Duodenal mucosa (tissue), 2 donors: ENCODE data around the gene RBM47.
"Not testable (repeated sequence)": the region's sequence is repeated elsewhere in the genome, so short reads cannot be mapped to it uniquely, and the experiment has no call there.

Experiments
- H3K27ac ChIP-seq: one replicate; pipeline ENCODE4 v1.7.0; 2013; ENCODE audit warnings: low read depth, low read length
- H3K27me3 ChIP-seq, 2 donors: one replicate each; pipeline ENCODE4 v1.7.0; 2013; ENCODE audit warnings: low read length in 2 of 2, control low read depth in 1 of 2; ENCODE audit not compliant: insufficient read depth in 2 of 2, control insufficient read depth in 1 of 2
- H3K36me3 ChIP-seq, 2 donors: one replicate each; pipeline ENCODE4 v1.7.0; 2013; ENCODE audit warnings: low read length in 2 of 2, control low read depth in 1 of 2; ENCODE audit not compliant: insufficient read depth in 2 of 2, control insufficient read depth in 1 of 2
- H3K4me1 ChIP-seq, 2 donors: one replicate each; pipeline ENCODE4 v1.7.0; 2013; ENCODE audit warnings: low read length in 2 of 2, control low read depth in 1 of 2; ENCODE audit not compliant: insufficient read depth in 2 of 2, control insufficient read depth in 1 of 2
- H3K4me3 ChIP-seq, 2 donors: one replicate each; pipeline ENCODE4 v1.7.0; 2013; ENCODE audit warnings: low read length in 2 of 2, low read depth in 1 of 2
- H3K9ac ChIP-seq, 2 donors: one replicate each; pipeline ENCODE4 v1.7.0; 2013; ENCODE audit warnings: low read length in 2 of 2, low read depth in 1 of 2
- H3K9me3 ChIP-seq, 2 donors: one replicate each; pipeline ENCODE4 v1.7.0; 2013; ENCODE audit warnings: low read length in 2 of 2, control low read depth in 1 of 2; ENCODE audit not compliant: control insufficient read depth in 1 of 2

Gene RBM47

DNA sequence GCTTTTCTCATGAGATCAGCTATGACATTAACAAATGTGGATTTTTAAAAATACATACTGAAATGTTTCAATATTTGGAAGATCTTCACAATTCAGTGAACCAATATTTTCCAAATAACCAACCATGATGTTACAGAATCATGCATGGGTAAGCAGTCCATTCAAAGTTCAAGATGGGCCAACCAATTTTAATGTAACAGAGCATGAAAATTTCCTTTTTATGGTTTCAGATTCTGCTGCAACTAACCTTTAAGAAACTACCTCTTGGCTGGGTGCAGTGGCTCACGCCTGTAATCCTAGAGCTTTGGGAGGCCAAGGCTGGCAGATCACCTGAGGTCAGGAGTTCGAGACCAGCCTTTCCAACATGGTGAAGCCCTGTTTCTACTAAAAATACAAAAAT lies 107.7 kb downstream of the RBM47 start:
- no peak overlapping the region for H3K27ac ChIP-seq
- H3K27me3 ChIP-seq, result no peaks in the 10 kb centered on the region
- H3K4me3 ChIP-seq, result no peak overlapping the region
- peaks cover 0 to 13% of the 10 kb centered on the region in 2 donors for H3K4me1 ChIP-seq
- H3K9me3 ChIP-seq, result no peaks in the 10 kb centered on the region
- H3K9ac ChIP-seq, result no peak overlapping the region
- H3K36me3 ChIP-seq, result no peaks in the 10 kb centered on the region

GRCh38 chr4:40520533-40520932 lies 109.1 kb downstream of the RBM47 start:
- Histone ChIP-seq H3K9ac (no peak overlapping the region), H3K27me3 (no peaks in the 10 kb centered on the region), H3K27ac (no peak overlapping the region), H3K4me1 (peaks cover 7 to 11% of the 10 kb centered on the region in 2 donors), H3K36me3 (no peaks in the 10 kb centered on the region), H3K4me3 (no peak overlapping the region), H3K9me3 (no peaks in the 10 kb centered on the region)

GRCh38 chr4:40517081-40517480 lies 112.6 kb downstream of the RBM47 start:
- not testable (repeated sequence) for H3K9ac ChIP-seq, H3K36me3 ChIP-seq, H3K9me3 ChIP-seq, H3K4me1 ChIP-seq, H3K27me3 ChIP-seq, H3K4me3 ChIP-seq, H3K27ac ChIP-seq

GRCh38 chr4:40516651-40517050 lies 113.0 kb downstream of the RBM47 start:
- Histone ChIP-seq H3K27ac (no peak overlapping the region), H3K27me3 (no peaks in the 10 kb centered on the region), H3K4me3 (no peak overlapping the region), H3K36me3 (no peaks in the 10 kb centered on the region), H3K9ac (no peak overlapping the region), H3K4me1 (peaks cover 7% of the 10 kb centered on the region in 2 donors), H3K9me3 (no peaks in the 10 kb centered on the region)

DNA sequence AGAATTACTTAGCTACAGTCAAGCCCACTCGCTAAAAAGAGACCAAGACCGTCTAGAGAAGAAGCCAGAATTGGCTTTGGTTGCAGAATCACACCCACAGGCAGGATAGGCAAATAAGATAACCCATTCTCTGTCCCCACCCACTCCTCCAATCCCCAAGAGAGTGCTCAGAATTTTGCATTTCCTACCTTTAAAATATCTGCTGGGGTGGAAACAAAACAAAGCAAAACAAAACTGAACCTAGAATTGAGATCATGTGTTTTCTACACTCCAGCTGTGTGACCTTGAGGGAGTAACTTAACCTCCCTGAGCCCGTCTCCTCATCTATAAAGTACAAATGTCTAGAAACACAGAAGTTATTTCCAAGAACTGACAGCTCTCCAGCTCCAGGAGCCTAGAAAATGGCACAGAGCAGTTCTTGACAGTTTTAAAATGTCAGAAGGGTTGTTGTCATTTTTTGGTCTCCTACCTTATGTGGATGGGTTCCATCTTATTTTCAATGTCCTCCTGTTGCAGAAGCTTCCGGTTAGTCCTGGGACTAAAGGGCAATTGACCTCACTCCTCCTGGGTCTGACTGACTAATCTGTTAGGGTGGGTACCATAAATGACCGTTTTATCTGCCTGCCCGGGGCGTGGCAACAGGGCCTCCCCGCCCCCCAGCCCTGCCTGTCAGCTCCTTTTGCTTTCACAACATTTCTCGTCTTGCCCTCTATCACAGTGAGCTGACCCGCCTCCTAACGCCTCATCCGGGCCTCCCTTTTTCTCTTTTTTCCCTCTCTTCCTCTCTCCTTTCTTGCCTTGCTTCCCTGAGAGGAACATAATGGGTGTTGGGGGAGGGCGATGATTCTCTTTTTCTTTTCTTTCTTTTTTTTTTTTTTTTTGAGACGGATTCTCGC lies 114.0 kb downstream of the RBM47 start:
- H3K4me3 ChIP-seq, result peak overlapping the region; percentile 69 to 73
- H3K9me3 ChIP-seq, result no peaks in the 10 kb centered on the region
- no peaks in the 10 kb centered on the region for H3K27me3 ChIP-seq
- H3K9ac ChIP-seq, result peak overlapping the region; percentile 40 to 93
- peaks cover 0 to 2% of the 10 kb centered on the region in 2 donors for H3K36me3 ChIP-seq
- H3K4me1 ChIP-seq, result peaks cover 7 to 14% of the 10 kb centered on the region in 2 donors
- peak overlapping the region; percentile 90 for H3K27ac ChIP-seq

DNA sequence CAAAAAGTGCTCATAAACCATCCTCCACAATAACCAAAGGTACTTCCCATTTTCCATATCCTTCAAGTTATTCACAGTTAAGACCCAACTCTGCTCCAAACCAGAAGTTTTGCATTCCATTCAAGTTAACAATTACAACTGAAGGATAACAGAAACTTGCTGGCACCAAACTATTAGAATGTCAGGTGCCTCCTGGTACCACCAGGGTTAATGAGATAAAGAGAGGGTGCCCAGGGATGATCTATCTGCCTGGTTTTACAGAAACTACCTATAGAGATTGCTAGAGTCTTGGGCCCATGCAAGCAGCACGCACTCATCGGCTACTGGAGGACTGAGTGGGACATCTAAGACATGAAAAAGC lies 114.6 kb downstream of the RBM47 start:
- H3K9me3 ChIP-seq, result no peaks in the 10 kb centered on the region
- H3K36me3 ChIP-seq, result peaks cover 5 to 7% of the 10 kb centered on the region in 2 donors
- peak overlapping the region; percentile 69 to 73 for H3K4me3 ChIP-seq
- H3K27ac ChIP-seq, result peak overlapping the region; percentile 90
- peaks cover 7 to 19% of the 10 kb centered on the region in 2 donors for H3K4me1 ChIP-seq
- H3K9ac ChIP-seq, result peak overlapping the region; percentile 40 to 93
- no peaks in the 10 kb centered on the region for H3K27me3 ChIP-seq

DNA sequence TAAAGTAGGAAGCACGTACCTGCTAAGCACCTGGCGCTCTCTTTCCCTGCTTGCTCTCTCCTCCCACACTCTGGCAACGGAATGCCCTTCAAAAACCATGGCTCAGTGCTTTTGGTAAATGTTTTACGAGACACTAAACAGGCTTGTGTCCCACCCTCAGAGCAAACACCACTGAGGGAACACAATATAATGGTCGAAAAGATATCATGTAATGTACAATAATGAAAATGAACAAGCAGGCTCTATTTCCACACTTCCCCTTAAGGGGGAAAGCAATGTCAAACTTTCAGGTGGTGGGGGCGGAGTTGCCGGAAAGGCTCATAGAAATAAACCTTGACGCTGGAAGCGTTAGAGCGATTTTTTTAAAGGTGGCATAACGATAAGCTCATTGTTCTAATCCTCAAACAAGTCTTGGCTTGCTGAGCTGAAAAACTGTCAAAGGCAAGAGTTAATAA lies 115.1 kb downstream of the RBM47 start:
- H3K4me1 ChIP-seq, result peaks cover 7 to 19% of the 10 kb centered on the region in 2 donors
- H3K27me3 ChIP-seq, result no peaks in the 10 kb centered on the region
- H3K9me3 ChIP-seq, result no peaks in the 10 kb centered on the region
- peak overlapping the region; percentile 40 to 93 for H3K9ac ChIP-seq
- peaks cover 5 to 7% of the 10 kb centered on the region in 2 donors for H3K36me3 ChIP-seq
- peak overlapping the region; percentile 69 to 73 for H3K4me3 ChIP-seq
- peak overlapping the region; percentile 90 for H3K27ac ChIP-seq

DNA sequence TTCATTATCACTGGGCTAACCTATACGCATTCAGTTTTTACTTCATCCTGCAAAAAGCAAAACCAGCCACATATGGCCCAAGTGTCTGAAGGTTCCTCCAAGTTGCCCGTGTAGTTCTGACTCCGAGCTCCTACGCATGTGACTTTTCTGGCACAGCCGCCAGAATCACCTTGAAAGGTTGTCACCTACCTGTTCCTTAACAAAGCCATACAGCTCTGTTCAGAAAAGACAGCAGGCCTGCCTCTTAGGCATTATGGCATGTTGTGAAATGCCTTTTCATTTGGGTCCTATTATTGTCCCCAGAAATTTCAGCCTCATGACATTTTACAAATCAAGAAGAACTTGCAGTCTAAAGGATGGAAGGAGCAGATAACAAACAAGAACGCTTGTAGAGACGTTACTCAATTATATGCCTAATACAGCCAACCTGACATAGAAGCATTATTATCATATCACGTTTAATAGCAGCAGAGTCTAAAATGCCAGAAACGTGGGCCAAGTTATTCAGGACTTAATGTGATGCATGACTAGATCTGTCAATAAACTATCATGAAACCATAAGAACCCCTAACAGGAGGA lies 118.5 kb downstream of the RBM47 start:
- Histone ChIP-seq H3K9me3 (no peaks in the 10 kb centered on the region), H3K27ac (peak overlapping the region; percentile 34), H3K36me3 (peaks cover 7 to 8% of the 10 kb centered on the region in 2 donors), H3K4me3 (peak overlapping the region; percentile 55 to 62), H3K9ac (peak overlapping the region; percentile 28 to 59), H3K27me3 (no peaks in the 10 kb centered on the region), H3K4me1 (peaks cover 10 to 26% of the 10 kb centered on the region in 2 donors)

GRCh38 chr4:40507977-40508376 lies 121.7 kb downstream of the RBM47 start:
- peak overlapping the region; percentile 29 to 43 for H3K9ac ChIP-seq

DNA sequence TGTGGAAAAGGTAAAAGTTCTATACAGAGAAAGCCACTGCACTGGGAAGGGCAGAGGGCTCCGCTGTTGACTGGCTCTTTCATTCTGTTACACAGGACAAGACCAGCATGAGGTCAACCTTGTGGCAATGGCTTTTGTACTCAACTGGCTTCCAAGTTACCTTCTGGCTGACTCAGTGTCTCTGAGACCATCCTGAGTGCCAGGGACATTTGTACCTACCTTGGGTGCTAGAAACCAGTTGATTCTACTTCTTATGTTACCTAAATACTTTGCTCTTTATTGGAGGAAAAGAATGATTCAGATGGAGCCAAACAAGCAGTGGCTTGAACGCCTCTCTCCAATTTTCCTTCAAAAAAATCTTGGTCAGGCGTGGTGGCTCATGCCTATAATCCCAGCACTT lies 123.2 kb downstream of the RBM47 start:
- Histone ChIP-seq H3K9ac (peak overlapping the region in 1 of 2 donors; percentile 20), H3K27ac (no peak overlapping the region), H3K4me3 (no peak overlapping the region), H3K4me1 (peaks cover 19 to 43% of the 10 kb centered on the region in 2 donors), H3K27me3 (no peaks in the 10 kb centered on the region), H3K9me3 (no peaks in the 10 kb centered on the region), H3K36me3 (peaks cover 11 to 27% of the 10 kb centered on the region in 2 donors)

More at GRCh38 chr4:40507977-40508376, 121.7 kb downstream of the RBM47 start:
- Histone ChIP-seq H3K4me3 (peak overlapping the region; percentile 9 to 36), H3K27ac (no peak overlapping the region), H3K36me3 (peaks cover 7 to 12% of the 10 kb centered on the region in 2 donors), H3K27me3 (no peaks in the 10 kb centered on the region), H3K9me3 (no peaks in the 10 kb centered on the region), H3K4me1 (peaks cover 10 to 36% of the 10 kb centered on the region in 2 donors)
